A673 (cell line): ENCODE measurements around the gene MYO1E.

Source experiments
- EZH2 ChIP-seq: fragments of 200-600 bp; sonication (generic); IDR thresholded peaks from 2 replicates; pipeline ENCODE4 v1.6.1; 2017; ENCODE audit warnings: borderline replicate concordance, low read depth, mild to moderate bottlenecking, mixed read lengths, antibody characterized with exemption, low read length; ENCODE audit not compliant: poor library complexity, severe bottlenecking
- TF ChIP-seq, protein P1 (sequence below): fragments of 300-800, 200-600 bp; sonication (generic); conservative IDR thresholded peaks from 2 replicates; pipeline ENCODE4 v1.5.1; 2017; ENCODE audit warnings: low read depth, mild to moderate bottlenecking, antibody characterized with exemption, low read length, moderate library complexity, mixed read lengths

DNA sequence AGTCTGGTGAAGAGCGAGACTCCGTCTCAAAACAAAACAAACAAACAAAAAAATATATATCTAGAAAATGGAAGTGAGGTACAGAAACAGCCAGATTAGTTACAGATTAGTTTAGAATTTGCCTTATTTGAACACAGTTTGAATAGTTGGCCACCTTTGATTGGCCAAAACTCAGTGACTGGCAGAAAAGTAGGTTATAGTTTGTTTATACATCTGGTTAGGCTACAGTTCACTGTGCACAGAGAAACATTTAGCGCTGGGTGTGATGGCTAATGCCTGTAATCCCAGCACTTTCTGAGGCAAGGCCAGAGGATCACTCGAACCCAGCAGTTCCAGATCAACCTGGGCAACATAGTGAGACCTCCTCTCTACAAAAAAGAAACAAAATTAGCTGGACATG, 114.4 kb downstream of the MYO1E start:
- TF ChIP-seq, protein P1, sequence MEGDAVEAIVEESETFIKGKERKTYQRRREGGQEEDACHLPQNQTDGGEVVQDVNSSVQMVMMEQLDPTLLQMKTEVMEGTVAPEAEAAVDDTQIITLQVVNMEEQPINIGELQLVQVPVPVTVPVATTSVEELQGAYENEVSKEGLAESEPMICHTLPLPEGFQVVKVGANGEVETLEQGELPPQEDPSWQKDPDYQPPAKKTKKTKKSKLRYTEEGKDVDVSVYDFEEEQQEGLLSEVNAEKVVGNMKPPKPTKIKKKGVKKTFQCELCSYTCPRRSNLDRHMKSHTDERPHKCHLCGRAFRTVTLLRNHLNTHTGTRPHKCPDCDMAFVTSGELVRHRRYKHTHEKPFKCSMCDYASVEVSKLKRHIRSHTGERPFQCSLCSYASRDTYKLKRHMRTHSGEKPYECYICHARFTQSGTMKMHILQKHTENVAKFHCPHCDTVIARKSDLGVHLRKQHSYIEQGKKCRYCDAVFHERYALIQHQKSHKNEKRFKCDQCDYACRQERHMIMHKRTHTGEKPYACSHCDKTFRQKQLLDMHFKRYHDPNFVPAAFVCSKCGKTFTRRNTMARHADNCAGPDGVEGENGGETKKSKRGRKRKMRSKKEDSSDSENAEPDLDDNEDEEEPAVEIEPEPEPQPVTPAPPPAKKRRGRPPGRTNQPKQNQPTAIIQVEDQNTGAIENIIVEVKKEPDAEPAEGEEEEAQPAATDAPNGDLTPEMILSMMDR, result no peak
- TF ChIP-seq EZH2, result no peak
